ENCODE results near the gene TCEAL3. TPM values are rescaled to one million over a fixed set of nuclear protein-coding genes. Genes with fewer than 3 reads are reported as not detected.
"Not testable (repeated sequence)": the region's sequence is repeated elsewhere in the genome, so short reads cannot be mapped to it uniquely, and the experiment has no call there.

The TCEAL3 gene
- total RNA-seq, 1 donor from 2014 or later = 24.7 TPM

DNA sequence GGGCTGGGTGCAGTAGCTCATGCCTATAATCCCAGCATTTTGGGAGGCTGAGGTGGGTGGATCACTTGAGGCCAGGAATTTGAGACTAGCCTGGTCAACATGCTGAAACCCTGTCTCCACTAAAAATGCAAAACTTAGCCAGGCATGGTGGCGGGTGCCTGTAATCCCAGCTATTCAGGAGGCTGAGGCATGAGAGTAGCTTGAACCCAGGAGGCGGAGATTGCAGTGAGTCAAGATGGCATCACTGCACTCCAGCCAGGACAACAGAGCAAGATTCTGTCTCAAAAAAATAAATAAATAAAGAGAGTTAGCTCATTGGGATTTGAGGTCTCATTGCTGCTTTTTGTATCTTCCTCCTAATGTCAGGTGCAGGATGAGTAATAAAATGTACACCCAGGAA lies 49.3 kb downstream of the TCEAL3 start:
- intact Hi-C loops (cut with DNase I); DNase-seq (ENCODE audit: low spot score): not testable (repeated sequence)

DNA sequence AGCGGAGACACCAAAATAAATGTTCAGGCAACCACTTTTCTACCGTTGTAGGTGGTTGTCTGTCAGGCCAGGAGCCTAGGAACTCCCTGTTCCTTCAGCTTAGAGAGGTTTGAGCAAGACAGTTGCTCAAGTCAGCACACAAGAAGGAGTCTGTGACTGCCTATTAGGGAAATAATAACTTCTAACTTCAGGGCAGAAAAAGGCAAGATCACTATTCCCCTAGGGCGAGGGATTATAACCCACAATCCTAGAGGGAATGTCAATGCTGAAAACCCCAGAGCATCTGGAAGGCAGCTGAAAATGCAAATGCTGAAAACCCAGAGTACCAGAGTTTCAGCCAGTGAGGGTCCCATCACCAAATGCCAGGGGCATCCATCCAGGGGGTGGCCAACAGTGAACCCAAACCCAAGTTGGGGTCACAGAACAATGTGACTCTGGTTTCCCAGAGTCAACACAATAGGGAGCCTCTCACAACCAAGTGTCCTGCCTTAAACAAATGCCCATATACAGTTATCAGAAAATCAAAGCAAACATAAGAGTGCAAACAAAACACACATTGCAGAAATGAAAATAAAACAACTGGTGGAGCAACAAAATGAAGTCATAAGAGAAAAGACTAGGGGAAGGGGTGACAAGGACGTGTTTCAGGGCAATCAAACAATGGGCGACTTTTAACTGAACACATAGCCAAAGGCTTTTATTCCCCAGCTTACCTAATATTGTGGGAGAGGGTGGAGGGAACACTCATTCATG lies 51.1 kb downstream of the TCEAL3 start:
- intact Hi-C loops (cut with DNase I) = no loop called here

DNA sequence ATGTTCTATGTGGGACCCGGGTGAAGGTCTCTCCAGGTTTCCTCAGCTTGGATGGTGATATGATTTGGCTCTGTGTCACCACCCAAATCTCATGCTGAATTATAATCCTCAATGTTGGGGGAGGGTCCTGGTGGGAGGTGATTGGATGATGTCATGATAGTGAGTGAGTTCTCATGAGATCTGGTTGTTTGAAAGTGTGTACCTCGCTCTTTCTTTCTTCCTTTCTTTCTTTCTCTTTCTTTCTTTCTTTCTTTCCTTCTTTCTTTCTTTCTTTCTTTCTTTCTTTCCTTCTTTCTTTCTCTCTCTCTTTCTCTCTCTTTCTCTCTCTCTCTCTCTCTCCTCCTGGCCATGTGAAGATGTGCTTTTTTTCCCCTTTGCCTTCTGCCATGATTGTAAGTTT lies 51.7 kb downstream of the TCEAL3 start:
- DNase-seq (ENCODE audit: low spot score); intact Hi-C loops (cut with DNase I): not testable (repeated sequence)

More for the DNA sequence above, 51.1 kb downstream of the TCEAL3 start:
- DNase-seq (ENCODE audit: low spot score) = no peak

Other genes starting within 250 kb of the TCEAL3 start
- gene BEX3, start 231.4 kb upstream of the TCEAL3 start, total RNA-seq = 80.2 TPM
- 0.32 TPM for gene RAB40A, start 88.5 kb upstream of the TCEAL3 start, total RNA-seq
- 68.0 TPM for gene TCEAL4, start 22.4 kb upstream of the TCEAL3 start, total RNA-seq
- gene TCEAL1, start 21.0 kb downstream of the TCEAL3 start, total RNA-seq = 22.1 TPM
- 171 TPM for gene MORF4L2, start 78.7 kb downstream of the TCEAL3 start, total RNA-seq
- not detected for gene TMEM31, start 102.9 kb downstream of the TCEAL3 start, total RNA-seq
- gene PLP1, start 168.9 kb downstream of the TCEAL3 start, total RNA-seq = 2.2 TPM
- gene RAB9B, start 224.3 kb downstream of the TCEAL3 start, total RNA-seq = 38.0 TPM

All from cardiac septum (tissue), 1 donor.